HG03066 (cell line): Measurements from ENCODE around the gene FAM131C.
"Not testable (repeated sequence)": the region's sequence is repeated elsewhere in the genome, so short reads cannot be mapped to it uniquely, and the experiment has no call there.

Experiments
- ATAC-seq: cut with Tn5 transposase; IDR thresholded peaks from one replicate; pipeline ENCODE4 v1.9.1; 2021; ENCODE audit warnings: low read depth; ENCODE audit not compliant: unreplicated experiment

Gene FAM131C

DNA sequence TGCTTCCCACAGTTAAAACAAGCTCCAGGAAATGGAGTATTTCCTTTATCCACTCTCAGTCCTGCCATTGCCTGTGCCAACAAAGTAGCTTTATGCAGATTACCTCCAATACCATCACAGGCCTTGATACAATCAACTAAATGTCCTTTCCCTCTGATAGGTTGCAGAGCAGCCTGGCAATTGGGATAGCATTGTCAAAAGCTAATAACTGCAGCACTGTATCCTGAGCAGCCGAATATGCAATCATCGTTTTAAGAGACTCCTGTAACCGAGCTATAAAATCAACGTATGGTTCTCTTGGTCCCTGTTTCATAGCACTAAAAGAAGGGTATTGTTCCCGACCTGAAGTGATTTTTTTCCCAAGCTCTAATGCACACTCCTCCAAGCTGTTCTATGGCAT, 33.6 kb upstream of the FAM131C start:
- ATAC-seq, result not testable (repeated sequence)

DNA sequence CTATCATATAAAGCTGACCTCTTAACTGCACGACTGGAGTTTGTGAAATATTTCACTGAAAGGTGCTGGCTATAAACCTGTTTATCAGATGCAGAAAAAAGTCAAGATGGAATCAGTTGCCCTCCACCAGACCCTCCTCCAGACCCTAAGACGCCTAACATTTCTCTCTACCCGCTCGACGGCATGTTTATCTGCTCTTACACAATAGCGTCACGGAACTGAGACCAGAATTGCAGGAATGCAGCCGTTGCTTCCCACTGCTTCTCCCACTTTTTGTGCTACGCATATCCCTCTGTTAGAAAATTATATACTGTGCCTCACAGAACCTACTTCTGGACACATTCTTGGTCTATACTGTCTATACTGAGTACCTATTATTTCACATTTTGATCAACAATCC, 28.2 kb upstream of the FAM131C start:
- no peak for ATAC-seq

DNA sequence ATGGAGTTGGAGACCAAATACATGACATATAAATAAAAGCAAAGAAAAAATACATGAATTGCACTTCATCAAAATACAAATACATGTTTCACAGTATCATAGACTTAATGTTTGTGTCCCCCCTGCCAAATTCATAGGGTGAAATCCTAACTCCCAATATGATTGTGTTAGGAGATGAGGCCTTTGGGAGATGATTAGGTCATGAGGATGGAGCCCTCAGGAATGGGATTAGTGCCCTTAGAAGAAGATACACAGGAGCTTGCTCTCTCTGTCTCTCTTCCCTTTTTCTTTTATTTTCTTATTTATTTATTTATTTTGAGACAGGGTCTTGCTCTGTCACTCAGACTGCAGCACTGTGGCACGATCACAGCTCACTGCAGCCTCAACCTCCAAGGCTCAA, 26.0 kb upstream of the FAM131C start:
- no peak for ATAC-seq

DNA sequence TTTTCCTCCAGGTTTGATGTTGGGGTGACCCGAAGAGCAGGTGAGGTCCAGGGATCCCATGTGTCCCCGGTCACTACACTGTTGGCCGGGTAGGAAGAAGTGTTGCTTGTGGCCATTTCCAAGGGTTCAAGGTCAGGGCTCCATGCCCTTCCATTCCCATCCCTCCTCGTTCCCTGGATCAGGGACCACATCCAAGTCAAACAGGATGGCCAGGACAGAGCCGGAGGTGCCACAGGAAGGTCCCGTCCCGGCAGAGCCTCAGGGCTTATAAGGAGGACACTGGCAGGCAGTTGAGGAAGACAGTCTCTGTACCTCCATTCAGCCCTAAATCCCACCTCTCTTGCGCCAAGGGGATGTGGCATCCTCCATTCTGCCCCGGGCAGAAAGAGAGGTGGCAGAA, 22.0 kb upstream of the FAM131C start:
- ATAC-seq, result no peak

DNA sequence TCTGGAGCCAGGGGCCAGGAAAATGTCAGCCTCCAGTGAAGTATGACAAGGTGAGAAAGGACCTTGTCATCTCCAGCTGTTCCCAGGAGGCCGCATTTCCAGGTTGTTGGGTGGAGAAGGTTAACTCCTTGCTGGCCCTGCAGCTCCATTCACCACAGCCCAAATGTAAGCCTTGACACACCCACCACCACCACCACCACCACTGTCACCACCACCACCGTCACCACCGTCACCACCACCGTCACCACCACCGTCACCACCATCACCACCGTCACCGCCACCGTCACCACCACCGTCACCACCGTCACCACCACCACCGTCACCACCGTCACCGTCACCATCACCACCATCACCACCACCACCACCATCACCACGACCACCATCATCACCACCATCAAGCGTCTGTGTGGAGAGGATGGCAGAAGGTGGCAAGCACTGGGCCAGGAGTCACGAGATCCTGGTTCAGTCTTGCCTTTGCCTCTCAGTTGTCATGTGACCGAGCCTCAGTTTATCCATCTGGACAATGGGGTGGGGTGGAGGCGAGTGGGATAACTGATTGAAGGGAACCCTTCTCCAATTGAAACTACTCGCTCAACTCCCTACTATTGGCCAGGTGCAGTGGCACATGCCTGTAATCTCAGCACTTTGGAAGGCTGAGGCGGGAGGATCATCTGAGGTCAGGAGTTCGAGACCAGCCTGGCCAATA, 21.2 kb upstream of the FAM131C start:
- no peak for ATAC-seq

DNA sequence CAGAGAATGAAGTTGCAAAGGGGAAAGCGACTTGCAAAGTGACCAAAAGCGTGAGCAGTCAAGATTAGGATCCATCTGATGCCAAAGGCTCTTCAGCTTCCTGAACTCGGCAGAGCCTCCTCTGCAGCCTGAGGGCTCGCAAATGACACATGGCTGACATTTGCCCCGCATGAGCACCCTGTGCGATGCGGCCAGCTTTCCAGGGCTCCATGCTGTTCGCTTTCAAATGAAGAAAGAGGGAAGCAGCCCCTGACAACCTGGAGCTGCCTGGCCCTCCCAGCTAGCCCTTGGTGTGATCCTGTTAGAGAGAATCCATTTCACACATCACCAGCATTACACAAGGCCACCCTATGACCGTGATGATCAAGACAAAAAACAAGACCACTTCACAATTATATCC, 20.2 kb upstream of the FAM131C start:
- ATAC-seq, result no peak

DNA sequence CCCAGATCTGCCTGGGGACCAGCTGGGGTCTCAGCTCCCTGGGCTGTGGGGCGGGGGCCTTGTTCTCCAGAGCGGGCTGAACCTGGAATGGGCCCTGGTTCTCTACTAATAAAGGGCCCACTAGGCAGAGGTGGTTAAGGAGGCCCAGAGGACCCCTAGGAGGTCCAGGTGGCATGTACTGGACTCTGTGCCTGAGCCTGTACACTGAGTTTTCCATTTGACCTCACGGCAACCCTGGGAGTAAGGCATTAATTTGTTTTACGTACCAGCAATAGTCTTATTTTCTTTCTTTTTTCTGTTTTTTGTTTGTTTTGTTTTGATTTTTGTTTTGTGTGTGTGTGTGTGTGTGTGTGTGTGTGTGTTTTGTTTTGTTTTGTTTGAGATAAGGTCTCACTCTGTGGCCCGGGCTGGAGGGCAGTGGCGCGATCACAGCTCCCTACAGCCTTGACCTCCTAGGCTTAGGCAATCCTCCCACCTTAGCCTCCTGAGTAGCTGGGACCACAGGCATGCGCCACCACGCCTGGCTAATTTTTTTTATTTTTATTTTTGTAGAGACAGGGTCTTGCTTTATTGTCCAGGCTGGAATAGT, 19.6 kb upstream of the FAM131C start:
- no peak for ATAC-seq

DNA sequence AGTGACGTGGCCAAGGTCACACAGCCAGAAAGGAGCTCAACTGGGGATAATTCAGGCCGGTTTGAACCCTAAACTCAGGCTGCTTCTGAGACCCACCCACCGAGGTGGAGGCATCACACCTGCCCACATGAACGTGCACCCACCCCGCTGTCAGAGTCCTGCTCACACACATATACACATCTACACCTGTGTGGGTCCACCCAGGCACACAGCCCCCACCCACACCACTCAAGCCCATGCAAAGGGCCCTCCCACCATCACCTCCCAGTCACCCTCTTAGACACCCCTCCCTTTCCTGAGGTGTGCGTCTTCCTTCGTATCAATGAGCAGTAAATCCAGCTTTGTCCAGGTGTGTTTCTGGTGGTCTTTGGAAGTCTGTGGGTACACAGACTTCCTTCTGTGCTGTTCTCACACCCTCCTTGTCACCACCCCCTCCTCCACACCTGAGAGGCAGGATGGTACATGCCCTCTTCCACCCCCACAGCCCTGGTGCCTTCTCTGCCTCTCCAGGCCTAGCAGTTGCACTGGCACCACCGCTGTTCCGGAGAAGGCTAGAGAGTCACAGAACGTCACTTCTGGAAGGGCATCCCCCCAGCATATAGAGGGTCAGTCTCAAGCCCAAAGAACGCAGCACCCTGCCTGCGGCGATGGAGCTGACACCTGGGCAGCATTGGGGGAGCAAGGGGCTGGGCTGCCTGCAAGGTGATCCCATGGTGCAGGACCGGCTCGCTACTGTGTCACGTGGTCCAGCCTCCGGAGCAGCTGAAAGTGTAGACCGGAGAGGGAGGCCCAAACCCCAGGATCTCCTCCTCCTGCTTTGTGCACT, 18.9 kb upstream of the FAM131C start:
- no peak for ATAC-seq

DNA sequence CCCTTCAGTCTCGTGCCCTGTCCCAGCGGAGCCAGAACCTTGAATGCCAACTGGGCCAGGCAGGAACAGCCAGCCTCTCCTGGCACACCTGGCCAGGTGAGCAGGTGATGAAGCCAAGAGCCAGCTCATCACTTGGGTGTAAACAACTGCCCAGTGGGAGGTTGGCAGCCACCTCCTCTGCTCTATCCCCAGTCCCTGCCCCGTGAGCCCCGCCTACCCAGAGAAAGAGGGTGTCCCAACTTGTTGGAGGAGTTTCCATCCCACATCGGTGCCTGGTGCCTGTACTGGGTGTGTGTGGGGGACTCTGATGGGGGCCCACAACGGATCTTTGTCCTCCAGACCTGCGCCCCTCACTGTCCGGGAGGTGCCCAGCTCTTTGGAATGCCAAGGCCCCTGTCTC, 17.8 kb upstream of the FAM131C start:
- ATAC-seq, result no peak

DNA sequence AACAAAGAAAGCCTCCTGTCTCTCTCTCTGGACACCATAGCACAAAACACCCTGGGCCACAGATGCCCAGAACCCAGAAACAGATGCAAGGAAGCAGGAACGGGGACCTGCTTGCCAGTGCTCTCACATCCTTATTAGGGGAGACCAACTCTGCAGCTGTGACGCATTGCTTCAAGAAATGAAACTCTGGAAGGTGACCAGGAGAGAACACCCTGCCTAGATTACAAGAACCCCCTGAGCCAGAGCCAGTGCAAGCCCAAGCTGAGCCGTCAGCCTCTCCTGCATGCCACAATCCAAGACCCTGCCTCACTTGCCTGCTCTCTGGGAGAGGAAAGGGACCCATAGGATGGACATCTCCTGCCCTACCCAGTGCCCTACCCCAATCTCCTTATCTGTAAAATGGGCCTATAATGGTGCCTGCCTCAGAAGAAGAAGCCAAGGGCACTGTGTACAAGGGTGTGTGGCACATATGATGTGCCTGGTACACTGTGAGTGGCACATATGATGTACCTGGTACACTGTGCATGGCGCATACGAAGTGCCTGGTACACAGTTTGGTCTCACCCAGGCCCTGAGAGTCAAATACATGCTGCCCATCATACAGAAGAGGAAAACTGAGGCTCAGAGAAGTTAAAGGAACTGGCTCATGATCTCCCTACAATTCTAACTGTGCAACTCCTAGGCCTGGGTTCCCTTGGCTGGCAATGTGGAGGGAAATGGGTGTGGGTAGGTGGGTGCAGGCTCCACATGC, 16.8 kb upstream of the FAM131C start:
- no peak for ATAC-seq

DNA sequence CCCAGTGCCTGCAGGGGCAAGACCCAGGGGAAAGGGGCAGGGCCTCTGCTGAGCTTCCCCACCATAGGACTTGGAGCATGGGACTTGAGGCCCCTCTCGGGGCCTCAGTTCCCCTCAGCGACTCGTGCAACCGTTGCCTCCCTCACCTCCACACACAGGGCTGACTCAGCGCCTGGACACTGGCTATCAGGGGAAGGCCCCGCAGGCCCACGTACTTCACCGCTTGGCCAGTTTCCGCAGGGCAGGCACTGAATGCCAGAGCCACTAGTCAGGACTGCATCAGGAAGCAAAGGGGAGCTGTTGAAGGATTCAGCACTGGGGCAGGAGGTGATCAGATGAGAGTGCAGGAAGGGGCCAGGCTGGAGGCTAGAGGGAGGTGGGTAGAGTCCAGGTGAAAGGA, 15.5 kb upstream of the FAM131C start:
- ATAC-seq, result no peak

DNA sequence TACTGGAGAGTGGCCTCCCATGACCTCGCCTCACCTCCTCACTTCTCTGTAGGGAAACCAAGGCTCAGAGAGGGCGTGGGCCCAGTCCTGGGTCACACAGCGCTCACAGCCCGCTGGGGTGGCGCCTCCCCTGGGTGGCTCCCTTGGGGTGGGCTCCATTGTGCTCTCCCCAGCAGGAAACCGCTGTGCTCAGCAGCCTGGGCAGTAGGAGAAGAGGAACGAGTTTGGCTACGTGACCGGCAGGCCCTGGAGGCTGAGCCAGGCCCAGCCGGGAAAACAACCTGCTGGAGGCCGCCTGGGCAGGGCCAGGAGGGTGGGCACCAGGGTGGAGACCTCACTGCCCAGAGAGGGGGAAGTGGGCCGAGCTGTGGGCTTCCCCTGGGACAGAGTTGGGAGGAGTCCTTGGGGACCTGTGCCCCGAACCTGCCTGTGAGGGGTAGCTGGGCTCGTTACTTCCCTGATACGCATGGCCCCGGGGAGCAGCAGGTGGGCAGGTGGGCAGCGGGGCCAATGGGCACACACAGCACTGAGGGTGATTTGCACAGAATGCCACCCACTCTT, 15.0 kb upstream of the FAM131C start:
- ATAC-seq, result no peak

DNA sequence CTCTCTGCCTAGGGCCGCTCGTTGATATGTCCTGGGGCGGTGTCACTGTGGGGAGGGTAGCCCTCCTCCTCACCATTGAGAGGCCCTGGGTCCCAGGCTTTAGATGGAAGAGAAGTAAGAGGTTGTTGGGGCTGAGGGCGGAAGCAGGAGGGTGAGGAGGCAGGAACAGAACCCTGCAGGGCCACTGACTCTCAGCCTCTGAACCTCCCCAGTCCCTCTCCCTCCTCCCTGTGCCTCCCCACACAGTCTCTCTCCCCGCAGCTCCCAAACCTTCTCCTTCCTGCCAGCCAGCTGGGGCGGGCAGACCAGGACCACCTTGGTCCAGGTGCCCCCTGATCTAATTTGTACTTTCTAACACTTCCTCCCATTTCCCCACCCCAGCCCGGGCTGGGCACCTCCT, 14.3 kb upstream of the FAM131C start:
- no peak for ATAC-seq

DNA sequence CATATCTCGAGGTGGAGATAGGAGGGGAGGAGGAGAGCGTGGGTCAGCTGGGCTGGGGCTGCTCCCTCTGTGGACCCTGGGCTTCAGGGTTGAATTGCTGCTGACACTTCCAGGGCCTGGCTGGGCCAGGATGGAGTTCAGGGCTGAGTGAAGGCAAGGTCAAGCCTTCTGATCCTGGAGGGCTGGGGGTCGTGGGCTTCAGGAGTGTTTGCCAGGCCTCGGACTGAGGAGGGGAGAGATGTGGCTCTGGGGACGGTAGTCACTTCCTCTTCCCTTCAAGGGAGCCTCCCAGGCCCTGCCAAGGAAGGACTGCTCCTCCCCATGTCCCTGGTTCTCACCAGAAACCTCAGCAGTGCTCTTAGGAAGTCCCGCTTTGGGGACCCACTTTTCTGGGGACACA, 12.1 kb upstream of the FAM131C start:
- ATAC-seq, result no peak

DNA sequence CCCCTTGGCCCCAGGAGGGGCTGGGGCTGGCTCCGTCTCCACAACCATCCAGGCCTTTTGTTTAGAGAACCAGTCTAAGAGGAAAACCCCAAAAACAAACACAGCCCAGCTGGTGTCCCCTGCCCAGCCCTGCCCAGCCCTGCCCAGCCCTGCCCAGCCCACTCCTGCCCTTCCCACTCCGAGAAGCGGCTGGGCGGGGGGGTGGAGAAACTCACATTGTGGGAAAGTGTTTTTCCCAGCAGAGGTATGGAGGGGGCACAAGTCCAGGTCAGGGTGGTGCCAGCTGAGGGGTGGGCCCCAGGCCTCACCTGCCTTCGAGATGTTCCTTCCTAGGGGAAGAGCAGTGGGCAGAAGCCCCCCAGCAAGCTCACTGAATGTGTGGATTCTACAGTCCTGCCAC, 10.0 kb upstream of the FAM131C start:
- no peak for ATAC-seq

DNA sequence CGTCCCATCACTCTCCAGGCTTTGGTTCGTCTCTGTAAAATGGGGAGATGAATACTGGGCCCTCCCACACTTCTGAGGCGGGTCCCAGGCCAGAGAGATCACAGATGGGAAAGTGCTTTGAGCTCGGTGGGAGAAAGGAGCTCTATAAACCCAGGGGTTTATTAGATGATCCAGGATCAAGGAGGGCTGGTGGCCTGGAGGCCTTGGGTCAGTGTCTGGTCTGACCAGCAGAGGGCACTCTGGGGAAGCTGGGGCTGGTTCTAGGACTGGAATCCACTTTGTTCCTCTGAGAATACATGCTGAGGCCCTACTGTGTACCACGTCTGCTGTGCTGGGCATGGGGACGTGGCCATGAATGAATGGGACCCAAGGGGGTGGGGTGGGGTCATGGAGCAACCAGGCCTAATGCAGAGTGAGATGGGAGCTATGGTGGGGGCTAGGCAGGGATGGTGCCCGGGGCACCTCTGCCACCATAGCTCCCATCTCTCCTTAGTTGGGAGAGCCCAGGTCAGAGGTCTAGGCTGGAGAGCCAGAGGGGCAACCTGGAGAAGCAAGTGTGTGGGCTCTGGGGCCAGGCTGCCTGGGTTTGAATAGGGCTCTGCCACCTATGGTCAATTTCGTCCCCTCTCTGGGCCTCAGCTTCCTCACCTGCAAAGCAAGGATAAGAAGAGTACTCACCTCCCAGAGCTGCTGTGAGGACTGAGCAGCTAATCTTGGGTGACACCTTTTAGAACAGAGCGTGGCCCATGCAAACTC, 9.0 kb upstream of the FAM131C start:
- ATAC-seq, result no peak

DNA sequence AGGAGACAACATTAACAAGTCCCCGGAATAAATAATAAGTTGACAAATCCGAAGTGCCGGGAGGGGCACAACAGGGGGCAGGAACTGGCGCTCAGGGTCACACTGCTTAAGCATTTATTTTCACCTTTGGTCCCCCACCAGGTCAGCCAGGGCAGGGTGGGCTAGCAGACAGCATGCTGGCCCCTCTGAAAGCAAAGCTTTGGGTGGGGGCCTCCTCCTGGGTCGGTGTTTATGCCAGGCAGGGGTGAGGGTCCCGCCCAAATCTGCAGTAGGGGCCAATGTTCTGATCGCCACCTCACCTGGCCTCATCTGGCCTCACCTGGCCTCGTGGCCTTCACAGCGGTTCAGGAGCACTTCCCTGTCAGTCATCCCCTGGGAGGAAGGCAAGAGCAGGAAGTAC, 8.2 kb upstream of the FAM131C start:
- ATAC-seq, result no peak

DNA sequence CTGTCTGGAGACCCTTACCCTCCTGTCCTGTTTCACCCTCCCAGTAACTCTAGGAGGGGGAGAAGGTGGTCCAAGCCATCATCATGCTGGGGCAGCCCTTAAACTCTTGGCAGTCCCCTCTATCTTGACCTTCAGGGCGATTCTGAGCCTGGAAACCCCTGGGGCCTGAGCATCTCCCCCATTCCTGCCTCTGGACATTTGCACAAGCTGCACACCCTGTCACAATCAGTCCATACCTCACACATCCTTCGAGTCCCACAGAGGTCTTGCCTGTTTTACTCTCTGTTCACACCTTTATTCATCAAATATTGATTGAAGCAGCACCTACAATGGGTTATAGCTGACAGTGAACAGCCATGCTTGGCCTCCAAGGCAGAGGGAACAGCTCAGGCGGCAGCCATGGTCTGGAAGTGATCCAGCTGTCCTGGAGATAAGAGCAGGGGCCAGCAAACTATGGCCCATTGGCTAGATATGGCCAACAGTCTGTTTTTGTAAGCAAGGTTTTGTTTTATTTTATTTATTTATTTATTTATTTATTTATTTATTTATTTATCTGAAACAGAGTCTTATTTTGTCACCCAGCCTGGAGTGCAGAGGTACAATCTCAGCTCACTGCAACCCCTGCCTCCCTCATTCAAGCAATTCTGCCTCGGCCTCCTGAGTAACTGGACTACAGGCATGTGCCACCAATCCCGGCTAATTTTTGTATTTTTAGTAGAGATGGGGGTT, 7.1 kb upstream of the FAM131C start:
- no peak for ATAC-seq

DNA sequence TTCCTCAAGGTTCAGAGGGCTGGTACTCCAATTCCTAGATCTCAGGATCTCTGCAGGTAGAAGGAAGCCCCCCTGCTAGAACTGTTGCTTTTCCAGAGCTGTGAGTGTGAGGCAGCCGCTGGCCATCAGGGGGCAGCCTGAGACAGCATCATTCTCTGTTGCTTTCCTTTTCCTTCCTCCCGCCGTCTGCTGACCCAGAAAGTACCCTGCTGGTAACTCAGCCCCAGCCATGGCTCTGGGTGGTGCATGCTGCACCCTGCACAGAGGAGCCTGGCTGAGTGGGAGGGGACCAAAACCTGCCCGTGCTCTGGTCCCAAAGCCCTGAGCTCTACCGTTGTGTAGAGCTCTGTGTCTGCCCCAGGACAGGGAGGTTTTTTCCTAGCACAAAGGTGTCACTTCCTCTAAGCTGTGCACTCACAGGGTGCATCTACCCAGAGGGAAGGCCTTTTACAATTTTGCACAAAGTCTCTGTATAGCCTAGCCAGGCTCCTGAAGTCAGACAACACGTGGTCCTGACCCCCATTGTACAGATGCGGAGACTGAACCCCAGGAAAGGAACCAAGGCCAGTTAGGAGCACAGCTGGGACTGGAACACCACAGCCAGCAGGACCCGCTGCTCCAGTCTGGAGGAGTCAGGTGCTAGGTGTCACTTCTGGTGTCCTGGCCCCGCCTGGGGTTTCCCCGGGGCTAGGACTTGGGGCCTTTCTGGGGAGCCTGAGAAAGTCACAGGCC, 5.6 kb upstream of the FAM131C start:
- ATAC-seq, result peak; percentile 54
